Naive thymus-derived CD4-positive, alpha-beta T cell (primary cell): ENCODE measurements around the gene SLC35F1. TPM values are rescaled to one million over a fixed set of nuclear protein-coding genes. Genes with fewer than 3 reads are reported as not detected.

Experiments
- ATAC-seq: fragments of 150-1000 bp; cut with Tn5 transposase; 2 replicates; pipeline ENCODE4 v1.10.0; 2021; ENCODE audit warnings: mild to moderate bottlenecking, moderate library complexity
- CTCF ChIA-PET: fragments of 350-600 bp; sonication (Branson Sonifier 250); formaldehyde crosslinking; loops from one replicate; lab custom pipeline; 2021; ENCODE audit warnings: antibody characterized with exemption; lab: Charles Lee
- POLR2A ChIA-PET: fragments of 350-600 bp; sonication (Branson Sonifier 250); formaldehyde crosslinking; loops from one replicate; lab custom pipeline; 2021; ENCODE audit warnings: antibody characterized with exemption, inconsistent platforms; lab: Charles Lee
- DNase-seq, 9 donors: peaks; one replicate each; pipeline versions ENCODE4 v3.0.0 to v3.0.0-alpha.2; 2020 to 2022; ENCODE audit warnings: mixed read lengths in 1 of 9
- H3K27ac ChIP-seq: one replicate; pipeline ENCODE4 v1.7.0; 2013; ENCODE audit warnings: mild to moderate bottlenecking, low read depth, low read length, moderate library complexity
- H3K27me3 ChIP-seq, 2 donors: one replicate each; pipeline ENCODE4 v1.7.0; 2013; ENCODE audit warnings: low read length in 2 of 2, mild to moderate bottlenecking in 2 of 2, moderate library complexity in 2 of 2; ENCODE audit not compliant: control insufficient read depth in 2 of 2, insufficient read depth in 2 of 2
- H3K36me3 ChIP-seq, 3 experiments: 1 replicate in 2 of 3; 2 replicates in 1 of 3; pipeline ENCODE4 v1.7.0; 2013; ENCODE audit warnings: low read length in 3 of 3, mild to moderate bottlenecking in 3 of 3, moderate library complexity in 1 of 3; ENCODE audit not compliant: insufficient read depth in 3 of 3, control insufficient read depth in 2 of 3
- H3K4me1 ChIP-seq, 2 donors: one replicate each; pipeline ENCODE4 v1.7.0; 2013; ENCODE audit warnings: low read length in 2 of 2, mild to moderate bottlenecking in 2 of 2, moderate library complexity in 1 of 2; ENCODE audit not compliant: control insufficient read depth in 2 of 2, insufficient read depth in 2 of 2
- H3K4me3 ChIP-seq: 2 replicates; pipeline ENCODE4 v1.7.0; 2013; ENCODE audit warnings: mild to moderate bottlenecking, low read length
- H3K9me3 ChIP-seq, 3 experiments: 1 replicate in 2 of 3; 2 replicates in 1 of 3; pipeline ENCODE4 v1.7.0; 2013; ENCODE audit warnings: low read length in 3 of 3; ENCODE audit not compliant: control insufficient read depth in 2 of 3
- H3K27ac Mint-ChIP-seq, 9 donors: one replicate each; pipeline ENCODE4 v1.8.0; 2020 to 2022; ENCODE audit warnings: mixed read lengths in 9 of 9, mild to moderate bottlenecking in 8 of 9, moderate library complexity in 5 of 9, inconsistent platforms in 2 of 9
- H3K27me3 Mint-ChIP-seq, 5 donors: one replicate each; pipeline ENCODE4 v1.8.0; 2021 to 2022; ENCODE audit warnings: mixed read lengths in 5 of 5, mild to moderate bottlenecking in 1 of 5
- H3K36me3 Mint-ChIP-seq, 5 donors: one replicate each; pipeline ENCODE4 v1.8.0; 2020 to 2022; ENCODE audit warnings: mixed read lengths in 5 of 5, mild to moderate bottlenecking in 3 of 5, inconsistent platforms in 1 of 5
- H3K4me1 Mint-ChIP-seq, 7 donors: one replicate each; pipeline ENCODE4 v1.8.0; 2020 to 2022; ENCODE audit warnings: mixed read lengths in 7 of 7, mild to moderate bottlenecking in 3 of 7, inconsistent platforms in 1 of 7
- H3K4me3 Mint-ChIP-seq, 10 donors: one replicate each; pipeline ENCODE4 v1.8.0; 2020 to 2022; ENCODE audit warnings: mild to moderate bottlenecking in 10 of 10, mixed read lengths in 10 of 10, moderate library complexity in 6 of 10, inconsistent platforms in 2 of 10
- H3K9me3 Mint-ChIP-seq, 11 donors: one replicate each; pipeline ENCODE4 v1.8.0; 2020 to 2022; ENCODE audit warnings: mixed read lengths in 11 of 11, mild to moderate bottlenecking in 4 of 11, inconsistent platforms in 1 of 11, moderate library complexity in 1 of 11
- intact Hi-C, 2 donors: fragments of 100-400 bp; cut with micrococcal nuclease; formaldehyde crosslinking; loops; one replicate each; pipeline ENCODE4 v1.15.1; 2023
- polyA plus RNA-seq, 2 donors: library from polyadenylated mRNA; unstranded; fragments of 300-500 nt; fragmentation: Illumina TruSeq; gene quantifications; one replicate each; pipeline ENCODE4 v1.2.3, GENCODE V29; 2021
- total RNA-seq, 6 experiments: library from RNA in 5 of 6; stranded (reverse) in 5 of 6; gene quantifications; 1 replicate in 5 of 6; 2 replicates in 1 of 6; pipeline ENCODE4 v1.2.3 and lab custom pipeline; 2021 to 2026

SLC35F1 gene
- total and polyA plus RNA-seq, 7 experiments from 2014 or later, result not detected

GRCh38 chr6:118152524-118152923 is 245.5 kb downstream of the SLC35F1 start:
- H3K9me3 ChIP-seq, result no peaks in the 10 kb centered on the region
- ChIA-PET CTCF (no interaction called here), POLR2A (no interaction called here)

GRCh38 chr6:118161343-118161742 is 254.3 kb downstream of the SLC35F1 start:
- H3K4me1 Mint-ChIP-seq, result peaks cover 0 to 2% (median 0%) of the 10 kb centered on the region in 7 donors
- H3K27ac Mint-ChIP-seq, result no peak overlapping the region
- ATAC-seq (no peak), DNase-seq (no peak)
- H3K4me3 Mint-ChIP-seq, result no peak overlapping the region
- CTCF ChIA-PET, result no interaction called here
- no peaks in the 10 kb centered on the region for H3K36me3 Mint-ChIP-seq
- no peaks in the 10 kb centered on the region for H3K4me1 ChIP-seq
- intact Hi-C loops, result no loop called here
- no peak overlapping the region for H3K4me3 ChIP-seq
- no peak overlapping the region for H3K27ac ChIP-seq
- H3K9me3 Mint-ChIP-seq, result peaks cover 0 to 1% (median 0%) of the 10 kb centered on the region in 11 donors
- H3K36me3 ChIP-seq, result no peaks in the 10 kb centered on the region
- POLR2A ChIA-PET, result no interaction called here
- no peaks in the 10 kb centered on the region for H3K9me3 ChIP-seq
- H3K27me3 ChIP-seq, result peaks cover 0 to 6% of the 10 kb centered on the region in 2 donors
- H3K27me3 Mint-ChIP-seq, result peaks cover 4 to 22% (median 14%) of the 10 kb centered on the region in 5 donors

More at GRCh38 chr6:118152524-118152923, 245.5 kb downstream of the SLC35F1 start:
- Histone ChIP-seq H3K4me3 (no peak overlapping the region), H3K27me3 (no peaks in the 10 kb centered on the region), H3K27ac (no peak overlapping the region), H3K36me3 (no peaks in the 10 kb centered on the region), H3K4me1 (no peaks in the 10 kb centered on the region)
- Mint-ChIP-seq H3K4me1 (no peaks in the 10 kb centered on the region), H3K4me3 (no peak overlapping the region), H3K27me3 (peaks cover 4 to 30% (median 16%) of the 10 kb centered on the region in 5 donors), H3K27ac (no peak overlapping the region), H3K9me3 (no peaks in the 10 kb centered on the region), H3K36me3 (no peaks in the 10 kb centered on the region)
- intact Hi-C loops, result no loop called here
- no peak for DNase-seq
- ATAC-seq, result no peak

GRCh38 chr6:118163542-118163941 is 256.5 kb downstream of the SLC35F1 start:
- Mint-ChIP-seq H3K4me1 (peaks cover 0 to 2% (median 0%) of the 10 kb centered on the region in 7 donors), H3K27me3 (peaks cover 5 to 18% (median 11%) of the 10 kb centered on the region in 5 donors), H3K27ac (no peak overlapping the region), H3K36me3 (no peaks in the 10 kb centered on the region), H3K4me3 (no peak overlapping the region), H3K9me3 (peaks cover 0 to 1% (median 0%) of the 10 kb centered on the region in 11 donors)
- intact Hi-C loops, result no loop called here
- no peak for DNase-seq
- Histone ChIP-seq H3K4me1 (no peaks in the 10 kb centered on the region), H3K9me3 (no peaks in the 10 kb centered on the region), H3K36me3 (no peaks in the 10 kb centered on the region), H3K27ac (no peak overlapping the region), H3K4me3 (no peak overlapping the region), H3K27me3 (peaks cover 0 to 6% of the 10 kb centered on the region in 2 donors)
- ChIA-PET POLR2A (no interaction called here), CTCF (no interaction called here)
- no peak for ATAC-seq

DNA sequence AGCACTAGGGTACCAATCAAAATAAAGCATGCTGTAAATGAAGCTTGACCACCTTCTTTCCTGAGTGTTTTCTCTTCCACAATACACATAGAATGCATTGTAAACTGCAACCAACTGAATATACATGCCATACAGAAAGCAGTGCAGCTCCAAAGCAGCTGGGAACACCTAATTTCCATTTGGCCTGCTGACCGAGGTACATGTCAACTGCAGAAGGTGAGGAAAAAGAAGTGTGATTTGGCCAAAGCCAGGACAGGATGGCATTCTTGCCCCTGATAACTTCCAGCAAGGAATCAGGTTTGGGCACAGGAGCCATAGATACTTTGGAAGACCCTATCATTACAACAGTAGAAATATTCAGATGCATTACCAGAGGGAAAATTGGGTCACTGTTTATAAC is 258.4 kb downstream of the SLC35F1 start:
- Mint-ChIP-seq H3K27ac (no peak overlapping the region), H3K36me3 (no peaks in the 10 kb centered on the region), H3K4me1 (no peaks in the 10 kb centered on the region), H3K9me3 (peaks cover 0 to 5% (median 0%) of the 10 kb centered on the region in 11 donors), H3K4me3 (no peak overlapping the region), H3K27me3 (peaks cover 5 to 27% (median 6%) of the 10 kb centered on the region in 5 donors)
- CTCF ChIA-PET, result no interaction called here
- H3K27ac ChIP-seq, result no peak overlapping the region
- H3K36me3 ChIP-seq, result no peaks in the 10 kb centered on the region
- no peak overlapping the region for H3K4me3 ChIP-seq
- DNase-seq, result no peak
- H3K4me1 ChIP-seq, result no peaks in the 10 kb centered on the region
- POLR2A ChIA-PET, result no interaction called here
- intact Hi-C loops, result no loop called here
- no peaks in the 10 kb centered on the region for H3K9me3 ChIP-seq
- H3K27me3 ChIP-seq, result peaks cover 0 to 6% of the 10 kb centered on the region in 2 donors
- no peak for ATAC-seq

DNA sequence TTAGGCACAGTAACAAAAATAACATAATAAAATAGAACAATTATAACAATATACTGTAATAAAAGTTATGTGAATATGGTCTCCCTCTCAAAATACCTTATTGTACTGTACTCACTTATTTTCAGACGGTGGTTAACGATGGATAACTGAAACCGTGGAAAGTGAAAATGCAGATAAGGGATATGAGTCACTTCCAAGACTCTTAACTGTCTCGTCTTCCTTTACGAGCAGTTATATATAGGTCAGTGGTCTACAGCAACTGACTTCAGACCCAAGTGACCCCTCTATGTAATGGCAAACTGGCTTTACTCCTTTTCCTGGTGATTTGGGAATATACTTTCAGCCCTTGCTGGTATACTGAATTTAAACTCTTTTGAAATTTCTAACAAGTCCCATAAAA is 261.4 kb downstream of the SLC35F1 start:
- peaks cover 0 to 14% (median 1%) of the 10 kb centered on the region in 11 donors for H3K9me3 Mint-ChIP-seq
- H3K27ac ChIP-seq, result no peak overlapping the region
- intact Hi-C loops, result no loop called here
- POLR2A ChIA-PET, result no interaction called here
- no peaks in the 10 kb centered on the region for H3K4me1 Mint-ChIP-seq
- H3K36me3 ChIP-seq, result no peaks in the 10 kb centered on the region
- DNase-seq (no peak), ATAC-seq (no peak)
- CTCF ChIA-PET, result no interaction called here
- peaks cover 0 to 24% (median 5%) of the 10 kb centered on the region in 5 donors for H3K27me3 Mint-ChIP-seq
- no peak overlapping the region for H3K4me3 ChIP-seq
- no peaks in the 10 kb centered on the region for H3K9me3 ChIP-seq
- no peaks in the 10 kb centered on the region for H3K36me3 Mint-ChIP-seq
- no peak overlapping the region for H3K27ac Mint-ChIP-seq
- H3K4me3 Mint-ChIP-seq, result no peak overlapping the region
- H3K4me1 ChIP-seq, result no peaks in the 10 kb centered on the region
- no peaks in the 10 kb centered on the region for H3K27me3 ChIP-seq

GRCh38 chr6:118171852-118172251 is 264.8 kb downstream of the SLC35F1 start:
- no peak overlapping the region for H3K4me3 Mint-ChIP-seq
- peaks cover under 1 to 24% (median 11%) of the 10 kb centered on the region in 5 donors for H3K27me3 Mint-ChIP-seq
- H3K36me3 Mint-ChIP-seq, result peaks cover 0 to 5% (median 3%) of the 10 kb centered on the region in 5 donors
- POLR2A ChIA-PET, result no interaction called here
- Histone ChIP-seq H3K9me3 (peaks cover 0 to 6% (median 3%) of the 10 kb centered on the region in 3 experiments), H3K4me3 (no peak overlapping the region), H3K27me3 (no peaks in the 10 kb centered on the region), H3K36me3 (no peaks in the 10 kb centered on the region), H3K27ac (no peak overlapping the region), H3K4me1 (no peaks in the 10 kb centered on the region)
- no peaks in the 10 kb centered on the region for H3K4me1 Mint-ChIP-seq
- intact Hi-C loops, result no loop called here
- H3K9me3 Mint-ChIP-seq, result peaks cover 5 to 26% (median 12%) of the 10 kb centered on the region in 11 donors
- no peak overlapping the region for H3K27ac Mint-ChIP-seq
- CTCF ChIA-PET, result no interaction called here
- DNase-seq (no peak), ATAC-seq (no peak)

DNA sequence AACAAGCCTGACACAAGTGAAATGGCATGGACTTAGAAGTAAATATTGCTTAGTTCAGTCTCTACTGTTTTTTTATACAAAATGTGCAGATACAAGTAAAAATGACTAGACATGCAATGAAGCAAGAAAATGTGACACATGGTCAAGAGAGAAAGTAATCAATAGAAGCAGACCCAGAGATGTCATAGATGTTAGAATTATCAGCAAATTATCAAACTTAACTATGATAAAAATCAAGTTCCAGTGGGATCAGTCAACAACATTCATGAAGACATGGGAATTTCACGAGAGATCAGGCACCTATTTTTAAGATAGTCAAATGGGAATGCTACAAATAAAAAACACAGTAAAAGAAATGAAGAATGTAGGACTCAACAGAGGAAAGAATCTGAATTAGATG is 267.0 kb downstream of the SLC35F1 start:
- H3K27me3 ChIP-seq, result no peaks in the 10 kb centered on the region
- H3K27ac Mint-ChIP-seq, result no peak overlapping the region
- ChIA-PET POLR2A (no interaction called here), CTCF (no interaction called here)
- ATAC-seq (no peak), DNase-seq (no peak)
- intact Hi-C loops, result no loop called here
- H3K4me1 ChIP-seq, result no peaks in the 10 kb centered on the region
- H3K27me3 Mint-ChIP-seq, result peaks cover 6 to 22% (median 11%) of the 10 kb centered on the region in 5 donors
- H3K4me1 Mint-ChIP-seq, result no peaks in the 10 kb centered on the region
- H3K36me3 ChIP-seq, result no peaks in the 10 kb centered on the region
- no peak overlapping the region for H3K27ac ChIP-seq
- H3K4me3 Mint-ChIP-seq, result no peak overlapping the region
- peaks cover 0 to 5% (median 3%) of the 10 kb centered on the region in 5 donors for H3K36me3 Mint-ChIP-seq
- peaks cover 0 to 6% (median 3%) of the 10 kb centered on the region in 3 experiments for H3K9me3 ChIP-seq
- H3K9me3 Mint-ChIP-seq, result peaks cover 5 to 26% (median 12%) of the 10 kb centered on the region in 11 donors
- no peak overlapping the region for H3K4me3 ChIP-seq
